Measurements from ENCODE around the gene GBP5. TPM values are rescaled to one million over a fixed set of nuclear protein-coding genes. Genes with fewer than 3 reads are reported as not detected.
"Not testable (repeated sequence)": the region's sequence is repeated elsewhere in the genome, so short reads cannot be mapped to it uniquely, and the experiment has no call there.

The GBP5 gene
- total RNA-seq, 1 experiment from 2014 or later = not detected

DNA sequence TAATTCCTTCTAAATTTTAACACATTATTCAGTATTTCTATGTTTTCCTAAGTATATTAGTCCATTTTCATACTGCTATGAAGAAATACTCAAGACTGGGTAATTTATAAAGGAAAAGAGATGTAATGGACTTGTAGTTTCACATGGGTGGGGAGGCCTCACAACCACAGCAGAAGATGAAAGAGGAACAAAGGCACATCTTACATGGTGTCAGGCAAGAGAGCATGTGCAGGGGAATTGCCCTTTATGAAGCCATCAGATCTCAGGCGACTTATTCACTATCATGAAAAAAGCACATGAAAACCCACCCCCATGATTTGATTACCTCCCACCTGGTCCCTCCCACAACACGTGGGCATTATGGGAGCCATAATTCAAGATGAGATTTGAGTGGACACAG, 15.6 kb downstream of the GBP5 start:
- DNase-seq (ENCODE audit: low read depth) = no peak
- in situ Hi-C loops (cut with HindIII; ENCODE audit: low pct_unique_long_range_greater_than_20kb, low sequenced_read_pairs) = no loop called here

DNA sequence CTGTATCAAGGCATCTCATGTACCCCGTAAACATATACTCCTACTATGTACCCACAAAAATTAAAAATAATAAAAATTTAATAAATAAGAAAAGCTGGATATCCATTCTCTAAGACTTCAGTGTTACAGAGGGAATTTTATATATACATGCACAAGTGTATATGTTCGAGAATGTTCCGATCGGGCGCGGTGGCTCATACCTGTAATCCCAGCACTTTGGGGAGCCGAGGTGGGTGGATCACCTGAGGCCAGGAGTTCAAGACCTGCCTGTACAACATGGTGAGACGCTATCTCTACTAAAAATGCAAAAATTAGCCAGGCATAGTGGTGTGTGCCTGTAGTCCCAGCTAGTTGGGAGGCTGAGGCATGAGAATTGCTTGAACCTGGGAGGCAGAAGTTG, 17.1 kb downstream of the GBP5 start:
- in situ Hi-C loops (cut with HindIII; ENCODE audit: low pct_unique_long_range_greater_than_20kb, low sequenced_read_pairs) = not testable (repeated sequence)

GRCh38 chr1:89254658-89255287, 17.9 kb downstream of the GBP5 start:
- in situ Hi-C loops (cut with HindIII; ENCODE audit: low pct_unique_long_range_greater_than_20kb, low sequenced_read_pairs) = no loop called here

More for the DNA sequence above, 17.1 kb downstream of the GBP5 start:
- not testable (repeated sequence) for DNase-seq (ENCODE audit: low read depth)

GRCh38 chr1:89243046-89243445, 29.6 kb downstream of the GBP5 start:
- no peak for DNase-seq (ENCODE audit: low read depth)
- in situ Hi-C loops (cut with HindIII; ENCODE audit: low pct_unique_long_range_greater_than_20kb, low sequenced_read_pairs) = no loop called here

More at GRCh38 chr1:89254658-89255287, 17.9 kb downstream of the GBP5 start:
- peak; percentile 6 for DNase-seq (ENCODE audit: low read depth)

Other genes starting within 250 kb of the GBP5 start
- 6.7 and 9.7 TPM in 2 replicates for gene GBP3, start 250.0 kb downstream of the GBP5 start, total RNA-seq (2014; rRNA removed; shearing (Covaris generic); ENCODE audit: low replicate concordance)
- 0.07 TPM in 1 of 2 replicates, not detected in the other for gene GBP1, start 207.7 kb downstream of the GBP5 start, total RNA-seq (2014; rRNA removed; shearing (Covaris generic); ENCODE audit: low replicate concordance)
- gene GBP2, start 146.7 kb downstream of the GBP5 start, total RNA-seq (2014; rRNA removed; shearing (Covaris generic); ENCODE audit: low replicate concordance) = 2.7 and 3.7 TPM in 2 replicates
- gene GBP7, start 96.9 kb downstream of the GBP5 start, total RNA-seq (2014; rRNA removed; shearing (Covaris generic); ENCODE audit: low replicate concordance) = not detected in 2 replicates
- gene GBP4, start 73.9 kb downstream of the GBP5 start, total RNA-seq (2014; rRNA removed; shearing (Covaris generic); ENCODE audit: low replicate concordance) = not detected in 2 replicates
- gene GBP6, start 91.2 kb upstream of the GBP5 start, total RNA-seq (2014; rRNA removed; shearing (Covaris generic); ENCODE audit: low replicate concordance) = not detected in 2 replicates

All from Caki2 (cell line).